Islet precursor cell (in vitro differentiated cells): ENCODE measurements around the gene CRAMP1.

Experiments
- DNase-seq: peaks from one replicate; pipeline ENCODE4 v3.0.0-alpha.2; 2018

The CRAMP1 gene

GRCh38 chr16:1634541-1634940, 22.4 kb downstream of the CRAMP1 start:
- DNase-seq = no peak

GRCh38 chr16:1635070-1635469, 22.9 kb downstream of the CRAMP1 start:
- DNase-seq = no peak

- DNase-seq = no peak
Observed at GRCh38 chr16:1637526-1637925, 25.4 kb downstream of the CRAMP1 start.

GRCh38 chr16:1638757-1639156, 26.6 kb downstream of the CRAMP1 start:
- DNase-seq = no peak

- DNase-seq = no peak
Observed at GRCh38 chr16:1639282-1639681, 27.1 kb downstream of the CRAMP1 start.

- DNase-seq = no peak
Observed at GRCh38 chr16:1639860-1640259, 27.7 kb downstream of the CRAMP1 start.

- DNase-seq = no peak
Observed at GRCh38 chr16:1640261-1640941, 28.2 kb downstream of the CRAMP1 start.

GRCh38 chr16:1641261-1641660, 29.1 kb downstream of the CRAMP1 start:
- DNase-seq = no peak

GRCh38 chr16:1642148-1642547, 30.0 kb downstream of the CRAMP1 start:
- DNase-seq = no peak

GRCh38 chr16:1642753-1643152, 30.6 kb downstream of the CRAMP1 start:
- DNase-seq = no peak

GRCh38 chr16:1643521-1643920, 31.4 kb downstream of the CRAMP1 start:
- no peak for DNase-seq

GRCh38 chr16:1645914-1646525, 33.9 kb downstream of the CRAMP1 start:
- DNase-seq = no peak

- no peak for DNase-seq
Observed at GRCh38 chr16:1647856-1648255, 35.7 kb downstream of the CRAMP1 start.

GRCh38 chr16:1650131-1650530, 38.0 kb downstream of the CRAMP1 start:
- DNase-seq = no peak

GRCh38 chr16:1651094-1651973, 39.2 kb downstream of the CRAMP1 start:
- DNase-seq = no peak

GRCh38 chr16:1651974-1652312, 39.8 kb downstream of the CRAMP1 start:
- no peak for DNase-seq

GRCh38 chr16:1653023-1653422, 40.9 kb downstream of the CRAMP1 start:
- DNase-seq = no peak

- DNase-seq = no peak
Observed at GRCh38 chr16:1654505-1655268, 42.5 kb downstream of the CRAMP1 start.

GRCh38 chr16:1655269-1655807, 43.2 kb downstream of the CRAMP1 start:
- DNase-seq = no peak

- no peak for DNase-seq
Observed at GRCh38 chr16:1655909-1656807, 44.0 kb downstream of the CRAMP1 start.

- no peak for DNase-seq
Observed at GRCh38 chr16:1656808-1657617, 44.9 kb downstream of the CRAMP1 start.
